GM12873 (cell line): ENCODE results near the gene GAGE2A.

Experiments used
- CTCF ChIP-seq: IDR thresholded peaks from 2 replicates; pipeline ENCODE4 v1.5.1; 2012; ENCODE audit warnings: low read depth, mild to moderate bottlenecking, moderate library complexity, low read length, control low read depth; ENCODE audit not compliant: insufficient read depth; ENCODE audit errors: missing control alignments

Gene GAGE2A

DNA sequence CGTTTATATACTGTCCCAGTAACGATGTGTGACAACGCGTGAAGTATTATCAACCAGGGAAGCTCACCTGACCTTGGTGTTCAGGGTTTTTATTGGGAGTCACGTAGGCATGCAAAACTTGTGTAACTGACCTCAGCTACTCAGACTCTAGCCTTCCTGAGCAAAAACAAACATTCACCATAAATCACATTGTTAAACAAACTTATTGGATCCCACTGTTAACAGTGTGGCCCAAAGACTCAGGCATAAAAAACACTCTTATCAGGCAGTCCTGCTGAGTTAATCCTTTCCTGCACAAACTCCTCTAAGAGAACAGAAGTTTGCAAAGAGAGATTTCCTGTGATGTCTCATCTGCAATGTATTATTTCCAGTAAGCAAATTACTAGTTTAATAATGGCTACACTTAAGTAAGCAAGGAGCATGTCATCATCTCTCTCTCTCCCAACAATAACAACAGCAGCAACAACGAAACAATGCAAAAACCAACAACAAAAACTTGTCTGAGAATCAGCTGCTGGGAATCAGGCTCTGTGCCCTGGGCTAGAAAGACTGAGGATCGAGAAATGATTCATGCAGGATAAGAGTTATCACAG is 21.5 kb downstream of the GAGE2A start:
- no peak for TF ChIP-seq CTCF

- no peak for TF ChIP-seq CTCF
Observed at GRCh38 chrX:49618574-49618973, 29.3 kb downstream of the GAGE2A start.

GRCh38 chrX:49627086-49627777 is 37.9 kb downstream of the GAGE2A start:
- peak; percentile 49 for TF ChIP-seq CTCF

DNA sequence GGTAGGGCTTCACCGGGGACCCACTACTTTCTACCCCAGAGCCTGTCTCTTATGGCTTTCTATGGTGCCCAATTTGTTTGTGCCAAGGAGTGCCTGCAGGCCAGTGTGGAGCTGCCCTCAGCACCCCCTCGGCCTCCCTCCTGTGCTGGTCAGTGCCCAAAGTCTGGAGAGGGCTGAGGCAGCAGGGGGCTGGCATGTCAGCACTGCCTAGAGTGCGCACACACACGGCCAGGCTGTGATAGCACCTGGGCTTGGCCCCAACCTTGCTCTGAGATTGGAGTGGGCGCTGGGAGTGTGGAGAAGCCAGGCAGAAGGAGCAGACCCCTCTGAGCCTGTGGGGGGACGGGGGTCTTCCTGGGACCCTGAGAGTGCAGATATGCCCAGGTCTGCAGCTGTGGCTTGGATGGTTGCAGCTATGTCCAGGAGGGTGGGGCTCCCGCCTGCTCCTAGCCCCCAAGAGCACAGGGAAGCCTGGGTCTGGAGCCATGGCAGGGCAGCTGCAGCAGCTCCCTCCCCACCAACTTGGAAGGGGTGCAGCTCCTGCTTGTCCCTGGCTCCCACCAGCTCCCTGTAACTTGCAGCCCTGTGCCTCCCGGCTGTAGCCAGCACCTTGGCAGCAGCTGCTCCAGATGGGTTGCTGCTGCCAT is 55.8 kb downstream of the GAGE2A start:
- no peak for TF ChIP-seq CTCF
